DOHH2 (cell line): Measurements from ENCODE around the gene UACA.

Source experiments
- H3F3A ChIP-seq: fragments of 200-600 bp; sonication (generic), shearing (Covaris generic); 2 replicates; pipeline ENCODE4 v1.6.0; 2016; ENCODE audit warnings: antibody characterized with exemption, mild to moderate bottlenecking; ENCODE audit not compliant: control insufficient read depth, insufficient read depth
- H3K27ac ChIP-seq: fragments of 200-600 bp; sonication (generic); 2 replicates; pipeline ENCODE4 v1.5.1; 2014; ENCODE audit warnings: low read depth, mild to moderate bottlenecking, low read length, moderate library complexity
- H3K27me3 ChIP-seq: fragments of 200-600 bp; sonication (generic); 2 replicates; pipeline ENCODE4 v1.6.1; 2014; ENCODE audit warnings: mild to moderate bottlenecking, low read length, mixed read lengths; ENCODE audit not compliant: control insufficient read depth
- H3K36me3 ChIP-seq: fragments of 200-600 bp; sonication (generic); 2 replicates; pipeline ENCODE4 v1.6.1; 2014; ENCODE audit warnings: mild to moderate bottlenecking, low read length, moderate library complexity, mixed read lengths; ENCODE audit not compliant: control insufficient read depth
- H3K4me1 ChIP-seq: fragments of 200-600 bp; sonication (generic); 2 replicates; pipeline ENCODE4 v1.6.1; 2014; ENCODE audit warnings: mild to moderate bottlenecking, low read length, mixed read lengths; ENCODE audit not compliant: control insufficient read depth
- H3K4me2 ChIP-seq: fragments of 200-600 bp; sonication (generic); 2 replicates; pipeline ENCODE4 v1.6.0; 2014; ENCODE audit warnings: mild to moderate bottlenecking, low read length, moderate library complexity
- H3K4me3 ChIP-seq: fragments of 200-600 bp; sonication (generic); 2 replicates; pipeline ENCODE4 v1.5.1; 2014; ENCODE audit warnings: mild to moderate bottlenecking, low read length, mixed read lengths
- H3K79me2 ChIP-seq: fragments of 200-600 bp; sonication (generic); 2 replicates; pipeline ENCODE4 v1.6.1; 2014; ENCODE audit warnings: mild to moderate bottlenecking, low read length, mixed read lengths; ENCODE audit not compliant: control insufficient read depth
- H3K9me2 ChIP-seq: fragments of 200-600 bp; sonication (generic); replicated peaks from 2 replicates; pipeline ENCODE4 v1.6.1; 2014; ENCODE audit warnings: mild to moderate bottlenecking, low read length, mixed read lengths; ENCODE audit not compliant: control insufficient read depth
- H3K9me3 ChIP-seq: fragments of 200-600 bp; sonication (generic); 2 replicates; pipeline ENCODE4 v1.6.1; 2014; ENCODE audit warnings: antibody characterized with exemption, low read length, mixed read lengths; ENCODE audit not compliant: control insufficient read depth, insufficient read depth
- H4K20me1 ChIP-seq: fragments of 200-600 bp; sonication (generic); 2 replicates; pipeline ENCODE4 v1.6.0; 2014; ENCODE audit warnings: low read depth, mild to moderate bottlenecking, antibody characterized with exemption, low read length, moderate library complexity; ENCODE audit not compliant: control insufficient read depth, insufficient read depth
- CTCF ChIP-seq: fragments of 200-600 bp; sonication (generic); IDR thresholded peaks from one replicate; pipeline ENCODE4 v1.5.1; 2014; ENCODE audit warnings: antibody characterized with exemption, mild to moderate bottlenecking, low read depth, low read length; ENCODE audit not compliant: poor library complexity, severe bottlenecking
- EZH2phosphoT487 ChIP-seq: fragments of 200-600 bp; sonication (generic); IDR thresholded peaks from 2 replicates; pipeline ENCODE4 v1.6.1; 2017; ENCODE audit warnings: borderline replicate concordance, mild to moderate bottlenecking, antibody characterized with exemption, low read length, moderate library complexity, mixed read lengths

Gene UACA

GRCh38 chr15:70703096-70703878, 60.1 kb downstream of the UACA start:
- TF ChIP-seq EZH2phosphoT487 (no peak), CTCF (no peak)
- H3K36me3 ChIP-seq = no peaks in the 10 kb centered on the region
- H3K27ac ChIP-seq = no peak overlapping the region
- no peak overlapping the region for H3K4me3 ChIP-seq
- H4K20me1 ChIP-seq = no peaks in the 10 kb centered on the region
- no peaks in the 10 kb centered on the region for H3K79me2 ChIP-seq
- no peak overlapping the region for H3K4me2 ChIP-seq
- no peaks in the 10 kb centered on the region for H3K9me3 ChIP-seq
- no peaks in the 10 kb centered on the region for H3K4me1 ChIP-seq
- H3F3A ChIP-seq = no peaks in the 10 kb centered on the region
- peaks cover 10% of the 10 kb centered on the region; the same call in 1 of the 2 replicates for H3K27me3 ChIP-seq
- H3K9me2 ChIP-seq = no peaks in the 10 kb centered on the region

GRCh38 chr15:70702584-70702983, 60.8 kb downstream of the UACA start:
- Histone ChIP-seq H3K4me1 (no peaks in the 10 kb centered on the region), H3K36me3 (no peaks in the 10 kb centered on the region), H3K9me3 (no peaks in the 10 kb centered on the region), H4K20me1 (no peaks in the 10 kb centered on the region), H3K9me2 (no peaks in the 10 kb centered on the region), H3K4me2 (no peak overlapping the region), H3K4me3 (no peak overlapping the region), H3K27me3 (peaks cover 10% of the 10 kb centered on the region; the same call in 1 of the 2 replicates), H3F3A (no peaks in the 10 kb centered on the region), H3K27ac (no peak overlapping the region), H3K79me2 (no peaks in the 10 kb centered on the region)
- TF ChIP-seq EZH2phosphoT487 = no peak
- TF ChIP-seq CTCF = no peak

- no peak for TF ChIP-seq EZH2phosphoT487
- TF ChIP-seq CTCF = no peak
- no peak overlapping the region for H3K27ac ChIP-seq
- H3K4me3 ChIP-seq = no peak overlapping the region
- H3K79me2 ChIP-seq = no peaks in the 10 kb centered on the region
- H4K20me1 ChIP-seq = no peaks in the 10 kb centered on the region
- H3K27me3 ChIP-seq = peaks cover 10% of the 10 kb centered on the region; the same call in 1 of the 2 replicates
- no peaks in the 10 kb centered on the region for H3F3A ChIP-seq
- H3K4me2 ChIP-seq = no peak overlapping the region
- H3K36me3 ChIP-seq = no peaks in the 10 kb centered on the region
- H3K9me3 ChIP-seq = no peaks in the 10 kb centered on the region
- H3K4me1 ChIP-seq = no peaks in the 10 kb centered on the region
- H3K9me2 ChIP-seq = no peaks in the 10 kb centered on the region
Measured at GRCh38 chr15:70701891-70702568, 61.3 kb downstream of the UACA start.
